SJSA1 (cell line): ENCODE data around the gene CYP3A7. TPM values are rescaled to one million over a fixed set of nuclear protein-coding genes. Genes with fewer than 3 reads are reported as not detected.
"Not testable (repeated sequence)": the region's sequence is repeated elsewhere in the genome, so short reads cannot be mapped to it uniquely, and the experiment has no call there.

ENCODE experiments used
- DNase-seq, 2 experiments: peaks; one replicate each; pipeline ENCODE4 v3.0.0-alpha.2; 2015 to 2020; ENCODE audit warnings: low spot score in 2 of 2, low read depth in 1 of 2
- H3K27ac ChIP-seq: fragments of 250-450 bp; sonication (Bioruptor Pico); 2 replicates; pipeline ENCODE4 v1.5.1; 2020; ENCODE audit warnings: mild to moderate bottlenecking, moderate library complexity
- H3K27me3 ChIP-seq: fragments of 250-450 bp; sonication (Bioruptor Pico); replicated peaks from 2 replicates; pipeline ENCODE4 v1.5.1; 2020; ENCODE audit warnings: mild to moderate bottlenecking, moderate library complexity
- H3K36me3 ChIP-seq: fragments of 250-450 bp; sonication (Bioruptor Pico); 2 replicates; pipeline ENCODE4 v1.5.1; 2020; ENCODE audit warnings: mild to moderate bottlenecking
- H3K4me1 ChIP-seq: fragments of 250-450 bp; sonication (Bioruptor Pico); replicated peaks from 2 replicates; pipeline ENCODE4 v1.6.1; 2021; ENCODE audit warnings: mild to moderate bottlenecking
- H3K4me3 ChIP-seq: fragments of 250-450 bp; sonication (Bioruptor Pico); 2 replicates; pipeline ENCODE4 v1.5.1; 2020; ENCODE audit warnings: mild to moderate bottlenecking
- H3K9me3 ChIP-seq: fragments of 250-450 bp; sonication (Bioruptor Pico); replicated peaks from 2 replicates; pipeline ENCODE4 v1.5.1; 2020; ENCODE audit warnings: mild to moderate bottlenecking
- total RNA-seq: library from RNA; depleted of rRNA; stranded (reverse); fragments of >200 nt; shearing (Covaris generic); gene quantifications from 2 replicates; pipeline ENCODE4 v1.2.3, GENCODE V29; 2014

CYP3A7 gene
- total RNA-seq, 1 experiment from 2014 or later = not detected

DNA sequence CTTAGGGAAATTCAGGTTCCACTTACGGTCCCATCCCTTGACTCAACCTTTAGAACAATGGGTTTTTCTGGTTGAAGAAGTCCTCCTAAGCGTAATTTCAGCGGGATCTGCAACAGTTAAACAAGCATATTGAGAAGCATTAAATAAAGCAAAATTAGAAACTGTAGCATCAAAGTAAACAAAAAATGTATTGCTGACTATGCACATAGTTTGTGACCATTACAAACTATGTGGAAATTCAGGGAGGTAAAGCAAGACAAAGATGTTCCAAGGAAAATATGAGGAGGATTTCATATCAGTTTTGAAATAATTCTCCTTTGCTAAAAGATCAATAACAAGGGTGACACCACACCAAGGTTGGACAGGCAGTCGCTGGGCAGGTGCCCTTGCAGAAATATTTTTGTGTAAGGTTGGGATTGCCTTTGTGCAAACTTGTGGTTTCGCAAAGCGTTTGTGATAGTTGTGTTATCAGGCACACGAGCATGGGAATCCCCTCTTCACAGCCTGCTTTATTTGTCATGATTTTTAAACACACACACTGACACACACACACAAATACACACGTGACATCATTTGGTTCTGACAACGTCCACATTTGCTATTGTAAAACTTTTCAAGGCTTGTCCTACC lies 49.8 kb downstream of the CYP3A7 start:
- Histone ChIP-seq H3K4me1 (no peaks in the 10 kb centered on the region), H3K9me3 (peaks cover 2% of the 10 kb centered on the region; the same call in 1 of the 2 replicates), H3K4me3 (no peak overlapping the region), H3K36me3 (no peaks in the 10 kb centered on the region), H3K27me3 (no peaks in the 10 kb centered on the region), H3K27ac (no peak overlapping the region)
- no peak for DNase-seq

DNA sequence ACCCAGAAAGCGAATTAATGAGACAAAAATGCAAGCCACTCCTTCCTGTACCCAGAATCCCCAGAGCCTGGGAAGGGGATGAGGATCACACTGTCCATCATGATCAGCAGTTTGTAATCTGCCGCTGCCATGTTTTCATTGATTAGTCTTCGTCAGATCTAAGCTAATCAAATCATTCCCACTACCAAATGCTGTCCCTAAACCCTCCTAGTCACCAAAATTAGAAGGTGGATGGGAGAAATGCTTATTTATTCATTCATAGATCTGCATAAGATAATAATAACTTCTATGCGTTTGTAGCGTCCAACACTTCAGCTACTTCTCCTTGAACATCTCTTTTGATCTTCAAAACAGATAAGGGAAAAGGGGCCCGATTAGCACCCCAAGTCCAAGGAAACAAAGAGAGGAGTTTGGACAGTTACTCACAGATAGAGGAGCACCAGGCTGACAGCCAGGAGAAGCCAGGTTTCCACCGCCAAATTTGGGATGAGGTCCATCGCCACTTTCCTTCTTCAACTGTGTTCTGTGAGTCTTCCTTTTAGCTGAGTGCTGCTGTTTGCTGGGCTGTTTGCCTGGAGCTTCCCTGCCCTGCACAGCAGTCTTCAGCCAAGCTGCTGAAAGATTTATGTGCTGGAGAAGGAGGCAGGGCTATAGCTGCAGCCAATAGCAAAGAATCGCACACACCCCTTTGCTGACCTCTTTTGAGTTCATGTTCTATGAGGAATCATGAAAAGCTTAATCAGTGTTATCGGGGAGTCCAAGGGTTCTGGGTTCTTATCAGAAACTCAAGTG lies 55.4 kb downstream of the CYP3A7 start, which contains the start of gene CYP3A5:
Gene CYP3A5, minus strand, starts transcription at position 597 of the 792 bp plus-strand sequence. Its CDS starts 100 bp downstream, at position 497.
- Histone ChIP-seq H3K9me3 (no peaks in the 10 kb centered on the region; the same call in 1 of the 2 replicates), H3K27ac (no peak within 1 kb of the TSS), H3K27me3 (no peaks in the 10 kb centered on the region), H3K36me3 (no peaks in the 10 kb centered on the region; the same call in 1 of the 2 replicates), H3K4me1 (peaks cover 5% of the 10 kb centered on the region), H3K4me3 (no peak within 1 kb of the TSS)
- DNase-seq = no peak

DNA sequence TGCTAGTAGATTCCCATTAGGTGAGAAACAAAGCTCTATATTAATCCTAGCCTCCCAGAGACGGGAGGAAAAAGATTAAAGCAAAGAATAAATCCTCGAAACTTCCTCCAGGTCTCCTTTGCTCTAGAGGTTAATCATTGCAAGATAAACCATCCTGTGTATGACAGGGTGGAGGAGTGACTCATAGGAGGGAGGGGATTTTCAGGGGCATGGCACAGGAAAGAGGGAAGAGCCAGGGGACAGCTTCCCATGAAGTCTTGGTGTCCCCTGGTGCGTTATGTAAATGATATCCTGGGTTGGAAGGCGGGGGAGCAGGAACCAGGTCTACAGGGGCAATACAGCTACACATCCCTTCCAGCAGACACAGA lies 56.0 kb downstream of the CYP3A7 start:
- Histone ChIP-seq H3K36me3 (no peaks in the 10 kb centered on the region; the same call in 1 of the 2 replicates), H3K4me3 (no peak overlapping the region), H3K27me3 (no peaks in the 10 kb centered on the region), H3K9me3 (no peaks in the 10 kb centered on the region; the same call in 1 of the 2 replicates), H3K27ac (no peak overlapping the region), H3K4me1 (peaks cover 5% of the 10 kb centered on the region)
- DNase-seq = peak in 1 of 2 experiments; percentile 45

GRCh38 chr7:99677648-99678045 lies 57.3 kb downstream of the CYP3A7 start:
- H3K27ac ChIP-seq = no peak overlapping the region
- H3K4me1 ChIP-seq = peaks cover 5% of the 10 kb centered on the region
- no peak overlapping the region for H3K4me3 ChIP-seq
- no peaks in the 10 kb centered on the region; the same call in 1 of the 2 replicates for H3K36me3 ChIP-seq
- H3K27me3 ChIP-seq = no peaks in the 10 kb centered on the region
- H3K9me3 ChIP-seq = no peaks in the 10 kb centered on the region
- no peak for DNase-seq

- Histone ChIP-seq H3K4me1 (peaks cover 5% of the 10 kb centered on the region), H3K36me3 (no peaks in the 10 kb centered on the region; the same call in 1 of the 2 replicates), H3K9me3 (no peaks in the 10 kb centered on the region), H3K4me3 (no peak overlapping the region), H3K27me3 (no peaks in the 10 kb centered on the region), H3K27ac (no peak overlapping the region)
- DNase-seq = no peak
These were observed 57.9 kb downstream of the CYP3A7 start for GRCh38 chr7:99677013-99677647.

DNA sequence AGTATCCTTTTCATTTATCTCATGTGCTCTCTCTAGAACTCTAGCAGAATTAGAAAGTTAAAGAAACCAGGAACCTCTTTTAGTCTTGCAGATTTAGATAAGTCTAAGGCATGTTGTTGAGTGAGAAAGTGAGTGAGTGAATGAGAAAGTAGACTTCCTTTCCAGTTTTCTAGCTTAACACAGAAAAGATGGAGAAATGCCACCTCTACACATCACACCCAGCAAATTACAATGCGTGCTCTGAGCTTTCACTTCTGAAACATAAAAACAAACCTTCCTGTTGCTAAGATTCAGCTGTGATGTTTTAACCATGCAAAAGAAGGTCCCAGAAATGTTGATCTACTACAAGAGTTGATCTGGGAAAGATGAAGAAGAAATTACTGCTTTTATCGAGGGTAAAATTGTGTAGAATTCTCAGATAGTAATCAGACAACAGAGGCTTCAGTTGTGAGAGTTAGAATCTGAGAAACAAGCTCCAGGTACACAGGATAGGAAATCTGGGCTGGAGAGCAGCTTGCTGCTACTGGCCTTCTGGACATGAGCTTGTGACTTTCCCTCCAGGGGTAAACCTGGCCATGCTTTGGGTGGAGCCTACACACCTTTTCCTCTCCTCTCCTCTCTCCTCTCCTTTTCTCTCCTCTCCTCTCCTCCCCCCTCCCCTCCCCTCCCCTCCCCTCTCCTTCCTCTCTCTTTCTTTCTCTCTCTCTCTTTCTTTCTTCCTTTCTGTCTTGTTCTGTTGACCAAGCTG lies 59.8 kb downstream of the CYP3A7 start:
- Histone ChIP-seq H3K36me3 (no peaks in the 10 kb centered on the region; the same call in 1 of the 2 replicates), H3K27ac (no peak overlapping the region), H3K27me3 (no peaks in the 10 kb centered on the region), H3K9me3 (no peaks in the 10 kb centered on the region), H3K4me1 (peaks cover 5% of the 10 kb centered on the region), H3K4me3 (no peak overlapping the region)
- no peak for DNase-seq

DNA sequence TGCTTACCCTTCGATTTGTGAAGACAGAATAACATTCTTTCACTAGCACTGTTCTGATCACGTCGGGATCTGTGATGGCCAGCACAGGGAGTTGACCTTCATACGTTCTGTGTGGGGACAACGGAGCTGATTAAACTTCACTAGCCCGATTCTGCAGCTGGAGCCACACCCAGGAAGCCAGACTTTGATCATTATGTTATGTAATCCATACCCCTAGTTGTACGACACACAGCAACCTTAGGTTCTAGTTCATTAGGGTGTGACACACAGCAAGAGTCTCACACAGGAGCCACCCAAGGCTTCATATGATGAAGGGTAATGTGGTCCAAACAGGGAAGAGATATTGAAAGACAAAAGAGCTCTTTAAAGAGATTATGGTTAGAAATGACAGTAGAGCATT lies 62.4 kb downstream of the CYP3A7 start:
- Histone ChIP-seq H3K9me3 (no peaks in the 10 kb centered on the region), H3K36me3 (no peaks in the 10 kb centered on the region; the same call in 1 of the 2 replicates), H3K27ac (no peak overlapping the region), H3K4me3 (no peak overlapping the region), H3K4me1 (no peaks in the 10 kb centered on the region; the same call in 1 of the 2 replicates), H3K27me3 (no peaks in the 10 kb centered on the region)
- no peak for DNase-seq

DNA sequence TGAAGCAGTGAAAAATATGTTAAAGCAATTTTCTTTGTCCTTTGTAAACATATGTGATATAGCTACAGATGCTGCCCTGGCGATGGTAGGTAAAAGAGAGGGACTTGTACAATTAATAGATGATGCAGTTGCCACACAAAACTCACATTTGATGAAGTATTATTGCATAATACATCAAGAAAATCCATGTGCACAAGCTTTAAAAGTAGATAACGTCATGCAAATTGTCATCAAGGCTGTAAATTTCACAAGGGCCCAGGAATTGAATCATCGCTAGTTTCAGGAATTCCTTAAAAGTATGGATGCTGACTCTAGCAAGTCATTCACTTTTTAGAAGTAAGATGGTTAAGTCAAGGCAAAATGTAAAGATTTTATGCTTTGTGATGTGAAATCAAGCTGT lies 65.2 kb downstream of the CYP3A7 start:
- no peak for DNase-seq
- no peaks in the 10 kb centered on the region for H3K27me3 ChIP-seq
- no peak overlapping the region for H3K27ac ChIP-seq
- H3K9me3 ChIP-seq = no peaks in the 10 kb centered on the region
- no peaks in the 10 kb centered on the region for H3K36me3 ChIP-seq
- H3K4me1 ChIP-seq = no peaks in the 10 kb centered on the region
- H3K4me3 ChIP-seq = no peak overlapping the region

- DNase-seq = no peak
- no peak overlapping the region for H3K27ac ChIP-seq
- no peak overlapping the region for H3K4me3 ChIP-seq
- H3K27me3 ChIP-seq = no peaks in the 10 kb centered on the region
- no peaks in the 10 kb centered on the region for H3K9me3 ChIP-seq
- no peaks in the 10 kb centered on the region for H3K36me3 ChIP-seq
- H3K4me1 ChIP-seq = no peaks in the 10 kb centered on the region
These were observed 66.5 kb downstream of the CYP3A7 start for GRCh38 chr7:99668541-99668940.

DNA sequence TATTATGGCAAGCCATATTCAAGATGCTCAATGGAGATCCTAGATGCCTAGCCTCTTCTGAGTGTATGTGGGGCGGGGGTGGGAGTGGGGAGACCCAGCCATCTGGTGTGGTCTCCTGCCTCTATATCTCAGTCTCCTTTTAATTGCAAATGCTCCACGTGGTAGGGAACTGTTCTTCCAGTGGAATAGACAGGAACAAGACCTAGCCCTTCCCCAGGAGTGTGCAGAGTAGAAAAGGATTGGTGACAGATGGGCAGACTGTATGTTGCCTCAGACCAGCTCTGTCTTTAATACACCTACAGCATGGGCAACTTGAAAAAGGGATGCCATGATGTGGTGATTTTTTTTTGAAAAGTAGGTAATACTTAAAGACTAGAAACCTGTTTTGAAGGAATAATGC lies 67.8 kb downstream of the CYP3A7 start:
- H3K27ac ChIP-seq = no peak overlapping the region
- no peaks in the 10 kb centered on the region for H3K36me3 ChIP-seq
- no peaks in the 10 kb centered on the region for H3K27me3 ChIP-seq
- H3K9me3 ChIP-seq = no peaks in the 10 kb centered on the region
- H3K4me1 ChIP-seq = no peaks in the 10 kb centered on the region
- no peak overlapping the region for H3K4me3 ChIP-seq
- no peak for DNase-seq

GRCh38 chr7:99666013-99666395 lies 69.0 kb downstream of the CYP3A7 start:
- Histone ChIP-seq H3K27ac (no peak overlapping the region), H3K27me3 (no peaks in the 10 kb centered on the region), H3K36me3 (no peaks in the 10 kb centered on the region; the same call in 1 of the 2 replicates), H3K4me3 (no peak overlapping the region), H3K9me3 (no peaks in the 10 kb centered on the region), H3K4me1 (no peaks in the 10 kb centered on the region)
- no peak for DNase-seq

- H3K36me3 ChIP-seq = no peaks in the 10 kb centered on the region; the same call in 1 of the 2 replicates
- no peak overlapping the region for H3K27ac ChIP-seq
- H3K4me1 ChIP-seq = no peaks in the 10 kb centered on the region
- H3K4me3 ChIP-seq = no peak overlapping the region
- DNase-seq = no peak
- no peaks in the 10 kb centered on the region for H3K9me3 ChIP-seq
- no peaks in the 10 kb centered on the region for H3K27me3 ChIP-seq
These were observed 69.5 kb downstream of the CYP3A7 start for GRCh38 chr7:99665312-99666012.

DNA sequence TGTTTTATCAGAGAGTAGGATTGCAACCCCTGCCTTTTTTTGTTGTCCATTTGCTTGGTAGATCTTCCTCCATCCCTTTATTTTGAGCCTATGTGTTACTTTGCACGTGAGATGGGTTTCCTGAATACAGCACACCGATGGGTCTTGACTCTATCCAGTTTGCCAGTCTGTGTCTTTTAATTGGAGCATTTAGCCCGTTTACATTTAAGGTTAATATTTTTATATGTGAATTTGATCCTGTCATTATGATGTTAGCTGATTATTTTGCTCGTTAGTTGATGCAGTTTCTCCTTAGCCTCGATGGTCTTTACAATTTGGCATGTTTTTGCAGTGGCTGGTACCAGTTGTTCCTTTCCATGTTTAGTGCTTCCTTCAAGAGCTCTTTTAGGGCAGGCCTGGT lies 77.1 kb downstream of the CYP3A7 start:
- H3K4me1 ChIP-seq, DNase-seq, H3K9me3 ChIP-seq, H3K27me3 ChIP-seq, H3K36me3 ChIP-seq, H3K4me3 ChIP-seq, H3K27ac ChIP-seq: not testable (repeated sequence)
